ENCODE data around the gene S100A16.

S100A16 gene

DNA sequence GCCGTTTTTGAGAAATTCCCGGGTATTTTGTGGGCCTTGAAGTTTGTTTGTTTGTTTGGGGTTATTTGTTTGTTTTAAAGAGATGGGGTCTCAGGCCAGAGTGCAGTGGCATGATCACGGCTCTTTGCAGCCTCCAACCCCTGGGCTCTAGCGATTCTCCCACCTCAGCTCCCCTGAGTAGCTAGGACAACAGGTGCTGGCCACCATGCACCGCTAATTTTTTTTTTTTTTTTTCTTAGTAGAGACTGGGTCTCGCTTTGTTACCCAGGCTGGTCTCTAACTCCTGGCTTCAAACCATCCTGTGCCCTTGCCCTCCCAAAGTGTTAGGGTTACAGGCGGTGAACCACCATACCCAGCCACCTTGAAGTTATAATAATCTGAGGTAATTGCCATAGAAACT lies 22.9 kb upstream of the S100A16 start:
- DNase-seq: no peak

DNA sequence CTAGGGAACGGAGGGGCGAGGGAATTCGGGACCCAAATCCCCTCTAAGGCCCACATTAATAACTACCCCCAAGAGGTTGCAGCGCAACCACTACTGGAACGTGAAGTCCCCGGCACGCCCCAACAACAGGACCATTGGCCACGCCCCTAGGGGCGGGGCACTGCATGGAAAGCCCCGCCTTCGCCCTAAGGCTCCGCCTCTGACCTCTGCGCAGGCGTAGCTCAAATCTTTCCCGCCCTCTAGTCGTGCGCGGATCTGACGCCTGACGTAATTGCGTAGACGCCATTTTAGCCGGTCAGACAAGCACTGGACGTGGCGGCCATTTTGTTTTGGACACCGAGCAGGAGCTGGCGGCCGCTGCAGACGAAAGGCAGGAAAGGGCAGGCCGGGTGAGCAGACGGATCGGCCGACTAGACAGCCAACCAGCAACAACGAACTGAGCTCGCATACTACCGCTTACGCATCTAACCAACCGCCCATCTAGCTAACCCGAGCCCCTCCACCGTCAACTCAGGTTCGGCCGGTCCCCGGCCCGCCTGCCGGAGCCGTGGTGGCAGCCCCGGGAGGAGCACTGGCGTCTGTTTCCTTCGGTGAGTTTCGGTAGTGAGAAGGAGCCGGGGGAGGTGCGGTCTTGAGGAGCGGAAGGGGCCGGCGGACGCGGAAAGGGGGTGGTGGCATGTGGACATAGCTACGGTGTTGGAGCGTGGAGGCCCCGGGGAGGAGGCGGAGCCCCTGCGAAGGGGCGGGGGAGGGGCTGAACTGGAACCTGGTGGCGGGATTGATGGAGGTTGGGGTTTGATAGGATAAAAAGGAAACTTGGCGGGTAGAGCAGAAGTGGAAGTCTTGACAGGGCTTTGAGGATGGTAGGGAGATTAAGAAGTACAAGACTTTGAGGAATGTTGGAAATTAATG lies 21.1 kb upstream of the S100A16 start, which contains the start of gene CHTOP:
CHTOP (plus strand) TSS at position 313 of the 912 bp plus-strand sequence. CDS start 2,523 bp downstream, outside the sequence.
- peak; percentile 93 for DNase-seq

DNA sequence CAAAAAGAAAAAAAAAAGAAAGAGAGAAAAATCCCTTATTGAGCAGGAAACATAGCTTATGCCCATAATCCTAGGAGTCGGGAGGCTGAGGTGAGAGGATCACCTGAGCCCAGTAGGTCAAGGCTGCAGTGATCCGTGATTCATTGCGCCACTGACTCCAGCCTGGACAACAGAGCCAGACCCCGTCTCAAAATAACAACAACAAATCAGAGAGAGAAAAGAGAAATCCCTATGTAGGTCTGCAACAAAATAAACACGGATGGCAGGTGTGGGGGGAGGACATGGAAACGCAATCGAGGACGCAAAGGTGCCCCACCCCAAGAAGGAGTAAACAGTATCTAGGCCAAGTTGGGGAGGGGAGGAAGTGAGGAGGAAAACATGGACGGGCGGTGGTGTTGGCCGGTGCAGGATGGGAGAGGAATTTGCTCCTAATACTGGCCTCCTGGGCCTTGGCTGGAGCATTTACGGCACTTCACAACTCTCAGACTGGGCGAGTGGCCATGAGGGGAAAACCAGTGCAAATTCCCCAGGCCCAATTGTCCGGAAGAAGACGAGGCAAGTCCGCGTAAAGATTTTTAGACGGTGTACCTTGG lies 20.3 kb upstream of the S100A16 start:
- no peak for DNase-seq

DNA sequence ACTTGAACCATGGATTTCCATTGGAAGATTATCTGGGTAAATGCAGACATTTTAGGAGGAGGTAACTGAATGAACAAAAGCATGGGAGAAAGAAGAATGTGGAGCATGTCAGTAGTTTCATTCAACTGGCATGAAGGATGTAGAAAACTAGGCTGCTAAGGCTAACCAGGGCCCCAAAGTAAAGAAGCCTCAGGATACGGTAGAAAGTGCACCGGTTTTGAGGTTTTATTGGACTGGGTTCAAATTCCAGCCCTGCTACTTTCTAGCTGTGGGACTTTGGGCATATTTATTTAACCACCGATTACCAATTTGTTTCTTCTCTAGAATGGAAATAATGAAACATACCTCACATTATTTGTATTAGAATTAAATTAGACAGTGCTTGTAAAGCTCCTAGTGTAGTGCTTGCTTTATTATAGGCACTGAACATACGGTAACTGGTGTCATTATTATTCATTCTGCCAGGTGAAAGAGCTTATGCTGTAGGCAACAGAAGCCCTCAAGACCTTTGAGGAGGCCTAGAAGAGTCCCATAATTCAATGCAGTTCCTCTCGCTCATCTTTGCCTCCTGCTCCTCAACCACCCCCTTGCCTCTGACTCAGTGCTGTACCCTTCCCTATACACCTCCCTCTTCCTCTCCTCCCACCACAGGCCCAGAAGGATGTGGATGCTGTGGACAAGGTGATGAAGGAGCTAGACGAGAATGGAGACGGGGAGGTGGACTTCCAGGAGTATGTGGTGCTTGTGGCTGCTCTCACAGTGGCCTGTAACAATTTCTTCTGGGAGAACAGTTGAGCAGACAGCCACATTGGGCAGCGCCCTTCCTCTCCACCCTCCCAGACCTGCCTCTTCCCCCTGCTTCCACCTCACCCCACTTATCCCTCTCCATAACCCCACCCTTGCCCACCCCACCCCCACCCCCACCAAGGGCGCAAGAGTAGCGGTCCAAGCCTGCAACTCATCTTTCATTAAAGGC lies 18.4 kb upstream of the S100A16 start:
- no peak for DNase-seq

DNA sequence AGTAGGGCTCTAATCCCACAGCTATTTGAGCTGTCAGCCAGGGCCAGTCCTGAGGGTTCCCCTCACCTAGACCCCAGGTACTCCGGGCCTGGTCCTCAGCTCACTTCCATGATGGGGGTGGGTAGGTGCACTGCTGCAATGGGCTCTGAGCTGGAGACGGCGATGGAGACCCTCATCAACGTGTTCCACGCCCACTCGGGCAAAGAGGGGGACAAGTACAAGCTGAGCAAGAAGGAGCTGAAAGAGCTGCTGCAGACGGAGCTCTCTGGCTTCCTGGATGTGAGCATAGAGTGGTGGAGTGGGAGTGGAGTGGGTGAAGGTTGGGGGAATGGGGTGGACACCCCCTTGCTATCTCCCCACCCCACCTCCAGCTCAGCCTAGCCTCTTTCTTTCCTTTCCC lies 17.4 kb upstream of the S100A16 start:
- no peak for DNase-seq

DNA sequence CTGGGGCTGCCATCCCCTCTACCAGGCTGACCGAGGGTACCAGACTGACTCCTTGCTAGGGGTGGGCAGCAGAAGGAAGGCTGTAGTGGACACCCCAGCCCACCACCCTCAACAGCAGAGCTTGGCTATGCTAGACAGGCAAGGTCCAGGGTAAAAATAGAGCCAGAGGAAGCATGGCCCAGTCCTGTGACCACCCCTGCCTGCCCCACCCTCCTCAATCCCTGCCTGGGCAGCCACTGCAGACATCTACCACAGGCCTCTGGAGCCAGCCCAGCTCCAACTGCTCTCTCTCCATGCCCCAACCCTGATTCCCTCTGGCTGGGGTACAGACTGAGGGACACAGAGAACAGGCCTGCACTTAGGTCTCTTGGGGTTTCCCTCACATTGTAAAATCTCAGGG lies 17.0 kb upstream of the S100A16 start:
- no peak for DNase-seq

DNA sequence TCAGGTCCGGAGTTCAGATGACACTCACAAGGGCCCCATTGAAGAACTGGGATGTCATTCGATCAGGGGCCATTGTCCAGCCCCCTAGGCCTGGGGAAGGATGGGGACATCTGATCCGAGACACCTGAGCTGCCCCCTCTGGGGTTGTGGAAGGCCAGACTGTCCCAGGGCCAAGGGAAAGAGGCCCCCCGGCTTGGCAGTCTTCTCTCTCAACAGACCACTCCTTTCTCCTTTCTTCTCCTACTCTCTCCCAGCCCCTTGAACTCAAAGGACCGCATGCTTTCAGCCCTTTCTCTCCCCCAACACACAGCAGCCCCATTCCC lies 16.4 kb upstream of the S100A16 start:
- DNase-seq: no peak

DNA sequence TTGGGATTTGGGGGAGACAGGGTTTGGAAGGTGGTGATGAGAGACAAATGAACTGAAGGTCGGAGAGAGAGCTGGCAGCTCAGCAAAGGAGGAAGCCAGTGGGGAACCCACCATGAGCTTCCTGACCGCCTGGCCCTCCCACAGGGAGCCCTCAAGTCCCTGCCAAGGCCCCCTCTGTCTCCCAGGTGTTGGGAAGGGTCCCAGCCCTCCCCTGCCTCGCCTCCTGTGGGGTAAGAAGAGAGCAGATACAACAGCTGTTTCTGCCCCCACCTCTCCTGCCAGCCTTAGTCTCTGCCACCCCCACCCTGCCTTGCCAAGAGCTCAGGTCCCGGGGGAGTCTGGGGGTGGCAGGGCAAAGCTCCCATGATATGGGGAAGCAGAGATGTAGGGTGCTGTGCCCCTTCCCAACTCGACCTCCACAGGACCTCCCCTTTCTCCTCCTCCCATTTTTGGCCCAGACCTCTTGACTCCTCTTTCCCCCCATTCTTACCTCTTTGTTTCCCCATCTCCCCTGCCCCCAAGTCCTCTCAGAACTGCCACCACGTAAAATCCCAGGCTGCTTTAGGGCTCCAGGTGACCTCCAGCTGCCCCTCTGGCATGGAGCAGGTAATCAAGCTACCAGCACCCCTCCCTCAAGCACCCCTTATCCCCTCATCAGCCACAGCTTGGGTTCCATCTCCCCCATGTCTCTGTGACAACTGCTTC lies 15.9 kb upstream of the S100A16 start:
- DNase-seq: no peak

DNA sequence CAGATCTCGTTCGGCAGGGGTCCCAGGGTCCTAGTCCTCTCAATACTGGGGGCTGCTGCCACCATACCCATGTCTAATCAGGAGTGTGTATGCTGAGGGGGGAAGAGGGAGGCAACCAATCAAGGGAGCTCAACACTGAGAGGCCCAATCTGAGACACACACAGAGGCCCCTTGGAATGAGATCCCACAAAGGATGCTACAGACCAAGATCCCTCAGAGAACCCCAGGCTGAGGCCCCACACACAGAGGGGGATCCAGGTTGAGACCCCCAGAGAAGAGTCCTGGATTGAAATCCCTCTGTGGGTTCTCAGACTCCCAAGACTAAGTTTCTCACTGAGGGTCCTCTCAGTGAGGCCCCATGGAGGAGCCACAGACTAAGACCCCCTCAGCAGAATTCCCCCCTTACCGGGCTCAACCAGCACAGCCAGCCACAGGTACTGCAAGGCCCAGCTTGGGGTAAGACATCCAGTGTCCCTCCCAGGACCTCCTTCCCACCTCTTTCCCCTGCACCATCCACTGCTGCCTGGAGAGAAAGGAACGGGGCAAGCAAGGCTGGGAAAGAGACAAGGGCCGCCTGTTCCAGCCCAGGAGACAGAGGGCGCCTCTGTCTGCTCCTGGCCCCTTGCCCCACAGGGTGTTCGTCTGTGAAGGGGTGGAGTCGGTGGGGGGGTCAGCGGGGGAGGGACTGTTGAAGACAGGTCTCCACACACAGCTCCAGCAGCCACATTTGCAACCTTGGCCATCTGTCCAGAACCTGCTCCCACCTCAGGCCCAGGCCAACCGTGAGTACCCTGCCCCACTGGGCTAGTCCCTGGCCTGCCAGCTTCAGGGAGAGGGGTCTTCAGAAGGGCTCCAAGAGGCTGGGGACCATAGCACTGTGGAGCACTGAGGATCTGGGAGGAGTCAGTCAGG lies 15.0 kb upstream of the S100A16 start, which contains the start of gene S100A1:
S100A1 (plus strand) TSS at position 720 of the 912 bp plus-strand sequence. CDS start 2,088 bp downstream, outside the sequence.
- no peak for DNase-seq

DNA sequence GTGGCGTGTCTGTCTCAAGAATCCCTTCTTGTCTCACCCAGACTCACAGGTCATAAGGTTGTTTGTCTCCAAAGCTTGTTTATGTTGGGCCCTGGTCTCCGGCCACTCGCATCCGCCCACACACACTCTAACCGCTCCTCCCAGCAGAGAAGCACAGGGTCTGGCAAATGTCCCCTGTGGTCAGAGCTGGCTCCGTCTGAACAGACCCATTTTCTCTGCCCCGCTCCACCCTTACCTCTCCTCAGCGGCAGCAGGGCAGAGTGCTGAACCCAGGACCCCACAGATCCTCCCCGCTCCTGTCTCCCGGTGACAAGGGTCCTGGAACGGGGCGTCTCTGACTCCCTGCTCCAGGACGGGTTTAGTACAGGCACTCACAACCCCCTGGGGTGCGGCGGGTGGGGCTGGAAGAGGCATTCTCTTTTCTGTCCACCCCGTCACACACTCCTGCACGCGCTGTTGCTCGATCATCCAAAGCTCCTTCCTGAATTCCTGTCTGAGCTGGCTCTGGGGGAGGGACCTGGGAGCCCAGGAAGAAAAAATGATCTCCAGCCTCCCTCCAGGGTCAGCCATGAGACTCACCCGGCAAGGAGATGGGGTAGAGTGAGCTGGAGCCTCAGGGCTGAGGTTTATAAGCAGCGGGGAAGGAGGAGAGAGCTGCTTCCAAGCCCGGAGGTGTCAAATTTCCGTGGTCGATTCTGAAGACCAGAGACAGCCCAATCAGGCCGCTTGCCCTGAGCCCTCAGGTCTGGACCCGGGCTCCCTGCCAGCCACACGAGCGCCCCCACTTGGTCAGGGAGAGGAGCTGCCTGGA lies 14.2 kb upstream of the S100A16 start, which contains the start of gene S100A13:
S100A13 (minus strand) TSS at position 602 of the 811 bp plus-strand sequence. CDS start 1,033 bp downstream, outside the sequence.
- no peak for DNase-seq

DNA sequence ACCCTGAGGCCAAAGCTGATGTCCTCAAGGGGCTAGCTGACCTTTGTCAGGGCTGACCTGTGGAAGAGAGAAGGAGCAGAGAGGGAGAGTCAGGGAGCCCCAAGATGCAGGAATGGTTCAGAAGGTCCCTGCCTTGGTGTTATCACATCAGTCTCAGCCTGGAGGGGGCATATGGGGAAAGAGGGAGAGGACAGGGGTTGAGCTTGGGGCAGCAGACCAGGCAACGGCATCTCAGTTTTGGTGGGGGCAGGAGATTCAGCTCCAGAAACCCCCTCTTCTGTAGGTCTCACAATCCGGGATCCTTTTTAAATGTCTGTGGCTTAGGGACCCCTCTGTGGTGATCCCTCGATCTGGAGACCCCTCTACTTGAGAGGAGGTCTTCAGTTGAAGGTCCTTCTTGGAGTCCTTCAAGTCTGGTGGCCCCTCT lies 13.6 kb upstream of the S100A16 start:
- DNase-seq: no peak

DNA sequence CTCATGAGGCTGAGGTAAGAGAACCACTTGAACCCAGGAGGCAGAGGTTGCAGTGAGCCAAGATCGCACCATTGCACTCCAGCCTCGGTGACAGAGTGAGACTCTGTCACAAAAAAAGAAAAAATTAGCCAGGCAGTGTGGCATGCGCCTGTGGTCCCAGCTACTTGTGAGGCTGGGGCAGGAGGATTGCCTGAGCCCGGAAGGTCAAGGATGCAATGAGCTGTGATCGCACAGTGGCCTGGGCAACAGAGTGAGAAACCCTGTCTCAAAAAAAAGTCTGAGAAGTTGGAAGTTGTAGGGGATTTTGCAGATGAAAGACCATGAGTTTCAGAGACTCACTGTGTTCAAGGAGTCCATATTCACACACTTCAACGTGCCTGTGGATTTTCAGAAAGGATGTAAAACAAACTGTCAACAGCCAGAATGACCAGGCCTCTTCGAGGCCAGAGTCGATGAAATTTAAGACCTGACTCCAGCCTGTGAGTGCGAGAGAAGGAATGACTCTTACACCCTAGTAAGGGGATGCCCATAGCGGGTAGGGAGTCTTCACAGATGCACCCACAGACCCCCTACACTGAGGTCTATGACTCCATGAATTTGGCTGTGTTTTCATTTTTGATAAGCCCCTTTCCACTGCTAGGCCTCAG lies 12.2 kb upstream of the S100A16 start:
- DNase-seq: no peak

DNA sequence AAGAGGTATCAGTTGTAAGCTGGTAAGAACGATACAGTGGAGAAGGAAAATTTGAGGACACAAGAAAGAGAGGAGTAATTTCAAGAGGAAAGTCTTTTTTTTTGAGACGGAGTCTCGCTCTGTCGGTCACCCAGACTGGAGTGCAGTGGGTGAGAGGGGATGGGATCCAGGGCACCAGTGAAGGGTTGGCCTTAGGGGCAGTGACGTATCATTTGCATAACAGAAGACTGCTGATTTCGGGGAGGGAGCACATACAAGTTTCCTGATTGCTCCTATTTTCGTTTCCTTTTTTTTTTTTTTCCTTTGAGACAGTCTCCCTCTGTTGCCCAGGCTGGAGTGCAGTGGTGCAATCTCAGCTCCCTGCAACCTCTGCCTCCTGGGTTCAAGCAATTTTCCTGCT lies 10.2 kb upstream of the S100A16 start:
- DNase-seq: no peak

DNA sequence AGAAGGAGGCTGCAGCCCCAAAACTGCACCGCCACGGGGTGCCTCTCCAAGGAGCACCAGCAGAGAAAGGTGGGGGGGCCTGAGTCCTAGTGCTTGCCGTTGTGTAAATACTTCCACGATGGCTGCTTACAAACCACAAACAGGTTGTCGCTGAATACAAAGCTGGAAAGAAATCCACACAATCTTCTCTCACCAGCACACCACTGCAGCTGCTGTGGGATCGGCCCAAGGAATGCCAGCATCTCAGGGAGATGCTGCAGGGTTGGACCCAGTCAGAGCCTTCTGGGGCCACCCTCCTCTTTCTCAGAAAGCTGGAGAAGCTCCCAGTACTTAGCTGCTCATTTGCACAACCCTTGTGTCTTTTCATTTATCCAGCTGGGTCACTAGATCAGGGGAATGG lies 6.2 kb upstream of the S100A16 start:
- DNase-seq: no peak

DNA sequence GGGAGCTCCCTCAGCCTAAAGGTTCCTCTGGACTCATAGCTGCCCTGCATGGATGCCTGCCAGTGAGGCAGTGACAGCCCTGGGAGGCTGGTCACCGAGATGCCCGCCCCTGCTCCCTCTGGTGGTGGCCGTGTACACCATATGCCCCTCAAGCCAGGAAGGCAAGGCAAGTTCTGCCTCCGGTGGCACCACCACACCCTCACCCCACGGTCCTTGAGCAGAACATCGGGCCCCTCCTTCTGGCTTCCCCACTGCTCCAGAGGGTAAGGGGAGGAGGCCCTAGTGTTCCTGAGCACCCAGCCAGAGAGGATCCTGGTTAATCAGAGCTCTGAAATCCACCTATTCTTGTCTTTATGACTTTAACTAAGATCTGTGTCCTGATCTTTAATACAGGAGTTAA lies 4.7 kb upstream of the S100A16 start:
- DNase-seq: peak; percentile 45

DNA sequence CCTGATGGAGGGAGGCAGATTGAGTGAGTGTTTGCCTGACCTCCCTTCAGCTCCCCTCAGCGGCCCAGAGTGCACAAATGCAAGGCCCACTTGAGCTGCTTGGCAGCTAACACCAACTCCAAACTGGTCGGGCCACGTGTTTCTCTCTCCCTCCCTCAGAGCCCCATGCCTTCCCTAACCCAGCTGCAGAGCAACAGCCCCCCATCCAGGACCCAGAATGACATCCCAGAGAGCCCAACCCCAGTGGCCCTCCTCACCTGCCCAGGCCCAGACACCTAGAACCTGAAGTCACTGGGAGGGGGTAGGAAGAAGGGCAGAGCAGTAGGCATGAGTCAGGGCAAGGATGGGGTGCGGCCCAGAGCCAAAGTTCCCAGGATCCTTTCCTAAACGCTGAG lies 4.0 kb upstream of the S100A16 start:
- DNase-seq: no peak

DNA sequence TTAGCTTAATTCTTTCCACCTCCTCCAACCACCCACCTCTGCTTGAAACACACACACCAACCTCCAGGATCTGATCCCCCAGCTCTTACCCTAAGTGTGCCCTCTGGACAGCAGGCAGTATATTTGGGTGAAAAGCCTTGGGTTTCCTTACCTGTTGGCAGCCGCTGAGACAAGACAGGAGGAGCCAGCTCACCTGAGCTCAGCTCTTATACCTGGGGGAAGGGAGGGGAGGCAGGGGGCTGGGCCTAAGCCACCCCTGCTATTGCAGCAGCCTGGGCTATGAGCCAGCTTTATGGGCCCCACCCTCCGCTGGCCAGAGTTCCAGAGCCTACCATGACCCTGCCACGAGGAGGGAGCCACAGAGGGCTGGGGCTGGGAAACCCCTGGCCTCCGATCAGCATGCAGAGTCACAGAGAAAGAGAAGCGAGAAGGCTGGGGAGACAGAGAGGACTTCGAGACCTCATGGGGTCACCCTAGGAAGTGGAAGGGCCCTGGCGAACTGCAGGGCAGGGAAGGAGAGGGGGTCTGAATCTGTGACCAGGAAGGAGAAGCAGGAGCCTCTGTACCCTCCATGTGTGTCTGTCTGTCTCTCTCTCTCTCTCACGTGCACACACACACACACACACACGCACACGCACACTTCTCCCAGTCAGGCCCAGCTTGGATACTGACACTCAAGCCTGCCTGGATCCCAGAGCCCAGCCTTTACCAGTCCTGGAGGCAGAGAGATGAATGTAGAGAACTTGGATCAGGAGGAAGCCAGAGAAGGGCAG lies 3.4 kb upstream of the S100A16 start, which contains the start of gene S100A14:
S100A14 (minus strand) TSS at position 182 of the 773 bp plus-strand sequence. CDS start 467 bp downstream, outside the sequence.
- no peak for DNase-seq

DNA sequence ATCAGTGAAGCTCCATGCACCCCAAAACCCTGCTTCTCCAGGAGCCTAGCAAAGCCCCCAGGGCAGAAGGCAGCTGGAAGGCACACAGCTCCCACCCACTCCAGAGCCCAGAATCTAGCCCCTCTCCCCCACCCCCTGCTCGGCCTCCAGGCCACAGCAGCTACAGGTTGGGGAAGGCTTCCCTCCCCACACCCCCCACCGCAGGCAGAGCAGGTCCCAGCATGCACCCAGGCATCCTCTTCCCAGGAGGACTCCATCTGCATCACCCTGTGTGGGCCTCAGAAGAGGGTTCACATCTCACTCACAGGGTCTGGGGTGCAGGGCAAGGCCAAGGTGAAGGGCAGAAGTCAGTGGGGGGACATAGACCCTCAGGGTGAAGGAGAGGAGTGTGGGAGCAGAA lies 2.5 kb upstream of the S100A16 start:
- DNase-seq: no peak

DNA sequence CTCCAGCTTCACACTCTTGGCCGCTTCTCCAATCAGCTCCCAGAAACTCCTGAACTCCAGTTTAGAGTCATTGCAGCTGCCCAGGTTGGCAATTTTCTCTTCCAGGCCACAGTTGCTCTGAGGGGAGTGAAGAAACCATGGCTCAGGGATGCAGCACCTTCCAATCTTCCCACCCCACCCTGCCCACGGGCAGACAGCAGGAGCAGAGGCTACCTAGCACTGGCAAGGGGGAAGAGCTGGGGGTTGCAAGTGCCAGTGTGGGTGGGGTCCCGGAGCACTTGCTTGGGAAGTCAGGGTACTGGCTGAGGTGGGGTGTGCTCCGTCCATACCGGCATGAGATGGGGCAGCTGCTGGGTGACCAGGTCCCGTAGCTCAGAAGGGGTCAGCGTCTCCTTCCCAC lies 2.0 kb upstream of the S100A16 start:
- no peak for DNase-seq

Measured in effector CD8-positive, alpha-beta T cell (primary cell).